COR-L47 (cell line): Measurements from ENCODE around the gene NPPC.
A peak's percentile ranks its signal among the peaks of the same experiment; 100 is the strongest.
"Not testable (repeated sequence)": the region's sequence is repeated elsewhere in the genome, so short reads cannot be mapped to it uniquely, and the experiment has no call there.

Experiments
- DNase-seq: peaks from one replicate; lab custom pipeline; 2025; lab: John Stamatoyannopoulos, UW

NPPC gene, protein sequence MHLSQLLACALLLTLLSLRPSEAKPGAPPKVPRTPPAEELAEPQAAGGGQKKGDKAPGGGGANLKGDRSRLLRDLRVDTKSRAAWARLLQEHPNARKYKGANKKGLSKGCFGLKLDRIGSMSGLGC

GRCh38 chr2:231926180-231926741, at the start of gene NPPC:
Gene NPPC (minus strand): TSS chr2:231926396. CDS start chr2:231926249, 147 bp downstream.
- DNase-seq = peak; percentile 55

- DNase-seq = no peak
Measured at GRCh38 chr2:231975001-231975400, 48.8 kb upstream of the NPPC start.

- DNase-seq = no peak
Measured at GRCh38 chr2:231970461-231970860, 44.3 kb upstream of the NPPC start.

DNA sequence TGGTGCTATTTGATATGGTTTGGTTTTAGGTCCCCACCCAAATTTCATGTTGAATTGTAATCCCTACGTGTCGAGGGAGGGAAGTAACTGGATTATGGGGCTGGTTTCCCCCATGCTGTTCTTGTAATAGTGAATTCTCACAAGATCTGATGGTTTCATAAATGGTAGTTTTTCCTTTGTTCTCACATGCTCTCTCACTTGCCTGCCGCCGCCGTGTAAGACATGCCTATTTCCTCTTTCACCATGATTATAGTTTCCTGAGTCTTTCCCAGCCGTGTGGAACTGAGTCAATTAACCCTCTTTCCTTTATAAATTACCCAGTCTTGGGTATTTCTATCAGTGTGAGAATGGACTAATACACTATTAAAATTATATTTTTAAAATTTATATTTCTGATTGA, 42.6 kb upstream of the NPPC start:
- DNase-seq = no peak

DNA sequence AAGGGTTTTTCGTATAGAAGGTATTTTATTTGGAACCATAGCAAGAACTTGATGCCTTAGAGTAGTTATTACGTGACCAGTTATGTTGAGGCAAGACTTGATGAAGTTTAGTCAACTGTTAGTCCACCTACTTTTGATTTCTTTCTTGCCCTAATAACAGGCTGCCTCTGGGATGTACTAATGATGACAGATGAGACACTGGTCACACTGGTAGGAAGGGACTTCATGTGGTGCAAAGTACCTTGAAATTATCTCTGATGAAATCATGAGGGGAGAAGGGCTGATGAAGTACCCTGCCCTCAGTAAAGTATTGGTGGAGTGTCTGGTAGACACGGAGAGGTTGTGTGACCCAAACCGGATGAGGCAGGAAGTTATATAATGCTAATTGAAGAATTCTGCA, 40.7 kb upstream of the NPPC start:
- no peak for DNase-seq

- no peak for DNase-seq
Measured at GRCh38 chr2:231965102-231965501, 38.9 kb upstream of the NPPC start.

DNA sequence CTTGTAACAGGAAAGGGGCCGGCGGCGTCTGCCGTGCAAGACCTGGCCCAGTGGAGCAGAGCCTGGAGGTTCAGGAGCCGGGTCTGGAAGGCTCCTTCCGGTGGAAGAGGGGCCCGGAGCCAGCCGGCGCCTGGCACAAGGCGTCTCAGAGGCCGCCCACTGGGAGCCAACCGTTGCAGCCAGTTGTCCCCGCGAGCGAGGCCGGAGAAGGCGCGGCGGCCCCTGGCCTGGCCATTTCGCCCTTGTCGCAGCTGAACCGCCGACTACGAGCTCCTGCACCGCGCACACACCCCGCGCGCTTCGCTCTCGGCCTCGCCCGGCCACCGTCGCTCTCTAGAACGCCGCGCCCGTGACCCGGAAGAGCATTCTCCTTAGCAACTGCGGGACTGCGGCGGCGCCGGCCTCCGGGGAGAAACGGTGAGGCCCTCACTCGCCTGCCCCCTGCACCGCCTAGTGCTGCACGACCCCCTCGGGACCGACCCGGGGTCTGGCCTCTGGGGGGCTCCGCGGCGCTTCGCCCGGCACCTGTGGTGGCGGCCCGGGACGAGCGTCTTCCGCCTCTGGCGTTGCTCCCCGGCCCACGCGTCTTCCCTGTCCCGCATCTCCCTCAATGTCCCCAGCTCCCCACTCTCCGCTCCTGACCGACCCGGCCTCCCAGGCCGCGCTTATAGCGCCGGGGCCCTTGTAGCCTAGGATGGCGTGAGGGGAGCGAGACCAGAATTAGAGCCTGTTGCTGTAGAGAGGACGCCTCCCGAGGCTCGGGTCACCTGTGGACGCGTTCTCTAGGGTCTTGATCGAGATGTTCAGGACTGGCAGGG, 35.4 kb upstream of the NPPC start, which contains the start of gene DIS3L2:
DIS3L2 (plus strand) TSS at position 365 of the 818 bp plus-strand sequence. CDS start 53,215 bp downstream, outside the sequence.
- DNase-seq = peak; percentile 61

DNA sequence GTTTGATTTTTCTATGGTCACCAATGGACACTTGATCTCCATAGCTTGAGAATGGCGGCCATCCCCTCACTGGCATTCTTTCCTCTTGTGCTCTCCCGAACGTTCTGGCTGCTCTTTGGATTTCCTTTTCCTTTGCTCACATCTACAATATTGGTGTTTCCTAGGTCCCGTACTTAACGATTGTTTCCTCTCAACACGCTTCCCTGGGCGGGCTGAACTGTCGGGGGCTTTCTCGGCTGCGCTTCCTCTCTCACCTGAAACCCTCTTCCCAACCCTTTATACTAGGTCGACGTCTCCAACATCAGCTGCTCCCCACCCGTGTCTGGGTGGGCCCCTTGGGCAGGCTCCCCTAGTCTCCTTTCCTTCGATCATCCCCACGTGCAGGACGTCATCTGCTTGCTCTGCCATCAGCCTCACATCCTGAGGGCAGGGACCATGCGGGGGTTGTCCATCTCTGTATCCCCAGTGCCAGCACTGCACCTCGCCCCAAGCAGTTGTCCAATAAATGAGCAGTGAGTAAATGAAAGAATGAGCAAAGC, 34.7 kb upstream of the NPPC start:
- no peak for DNase-seq

- DNase-seq = no peak
Measured at GRCh38 chr2:231957913-231958763, 31.9 kb upstream of the NPPC start.

GRCh38 chr2:231955758-231956472, 29.7 kb upstream of the NPPC start:
- DNase-seq = no peak

DNA sequence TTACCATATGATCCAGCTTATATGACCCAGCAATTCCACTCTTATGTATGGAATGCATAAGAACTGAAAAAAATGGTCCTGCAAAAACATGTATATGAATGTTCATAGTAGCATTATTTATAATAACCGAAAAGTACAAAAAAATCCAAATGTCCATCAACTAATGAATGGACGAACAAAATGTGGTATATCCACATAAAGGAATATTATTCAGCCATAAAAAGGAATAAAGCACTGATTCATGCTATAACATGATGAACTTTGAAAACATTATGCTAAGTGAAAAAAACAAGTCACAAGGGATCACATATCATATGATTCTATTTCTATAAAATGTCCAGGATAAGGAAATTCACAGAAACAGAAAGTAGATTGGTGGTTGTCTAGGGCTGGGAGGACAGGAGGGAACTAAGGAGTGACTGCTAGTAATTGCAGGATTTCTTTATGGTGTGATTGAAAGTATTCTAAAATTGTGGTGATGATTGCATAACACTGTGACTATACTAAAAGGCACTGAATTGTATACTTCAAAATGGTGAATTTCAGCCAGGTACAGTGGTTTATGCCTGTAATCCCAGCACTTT, 25.3 kb upstream of the NPPC start:
- DNase-seq = no peak

DNA sequence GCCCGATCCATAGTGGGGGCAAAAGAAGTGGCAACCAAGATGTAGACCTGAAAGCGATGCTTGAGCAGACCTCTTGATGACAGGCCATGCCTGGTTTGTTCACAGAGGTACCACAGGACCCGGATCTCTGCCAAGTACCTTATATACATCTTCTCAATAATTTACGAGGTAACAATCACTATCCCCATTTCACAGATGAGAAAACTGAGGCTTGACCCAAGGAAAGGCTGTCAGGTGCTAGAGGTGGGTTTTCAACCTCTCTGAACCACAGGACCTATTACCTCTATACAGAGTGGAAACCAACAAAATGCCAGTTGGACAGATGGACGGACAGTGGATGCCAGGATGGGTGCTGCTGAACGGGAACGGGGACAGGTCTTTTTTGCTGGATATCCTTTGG, 21.5 kb upstream of the NPPC start:
- no peak for DNase-seq

DNA sequence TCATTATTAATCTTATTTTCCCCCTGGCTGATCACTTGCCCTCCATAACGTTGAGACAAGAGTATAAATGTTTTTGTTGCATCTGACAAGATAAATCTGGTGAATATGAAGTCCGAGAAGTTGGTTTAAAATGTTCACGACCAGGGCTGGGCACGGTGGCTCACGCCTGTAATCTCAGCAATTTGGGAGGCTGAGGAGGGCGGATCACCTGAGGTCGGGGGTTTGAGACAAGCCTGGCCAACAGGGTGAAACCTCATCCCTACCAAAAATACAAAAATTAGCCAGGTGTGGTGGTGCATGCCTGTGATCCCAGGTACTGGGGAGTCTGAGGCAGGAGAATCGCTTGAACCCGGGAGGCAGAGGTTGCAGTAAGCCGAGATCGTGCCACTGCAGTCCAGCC, 20.9 kb upstream of the NPPC start:
- not testable (repeated sequence) for DNase-seq

GRCh38 chr2:231946241-231946814, 20.1 kb upstream of the NPPC start:
- no peak for DNase-seq

GRCh38 chr2:231942180-231942579, 16.0 kb upstream of the NPPC start:
- DNase-seq = no peak

GRCh38 chr2:231941673-231942072, 15.5 kb upstream of the NPPC start:
- DNase-seq = no peak

DNA sequence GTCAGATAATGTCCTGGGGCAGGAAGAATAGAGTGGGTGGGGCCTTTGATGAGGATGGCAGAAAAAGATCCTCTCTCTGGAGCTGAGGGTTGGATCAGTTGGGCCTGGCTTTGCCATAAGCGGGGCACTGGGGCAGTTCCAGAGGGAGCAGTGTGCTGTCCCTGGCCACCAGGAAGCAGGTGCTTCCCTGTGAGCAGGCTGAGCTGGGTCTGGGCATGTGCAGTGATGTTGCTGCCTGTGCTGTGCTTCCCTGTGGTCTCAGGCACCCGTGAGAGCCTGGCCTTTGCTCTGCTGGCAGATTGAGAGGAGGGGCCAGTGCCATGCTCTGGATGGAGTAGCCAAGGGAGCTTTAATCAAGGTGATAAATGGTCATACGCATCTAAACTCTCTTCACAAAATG, 14.6 kb upstream of the NPPC start:
- DNase-seq = no peak

- no peak for DNase-seq
Measured at GRCh38 chr2:231939022-231939421, 12.8 kb upstream of the NPPC start.

DNA sequence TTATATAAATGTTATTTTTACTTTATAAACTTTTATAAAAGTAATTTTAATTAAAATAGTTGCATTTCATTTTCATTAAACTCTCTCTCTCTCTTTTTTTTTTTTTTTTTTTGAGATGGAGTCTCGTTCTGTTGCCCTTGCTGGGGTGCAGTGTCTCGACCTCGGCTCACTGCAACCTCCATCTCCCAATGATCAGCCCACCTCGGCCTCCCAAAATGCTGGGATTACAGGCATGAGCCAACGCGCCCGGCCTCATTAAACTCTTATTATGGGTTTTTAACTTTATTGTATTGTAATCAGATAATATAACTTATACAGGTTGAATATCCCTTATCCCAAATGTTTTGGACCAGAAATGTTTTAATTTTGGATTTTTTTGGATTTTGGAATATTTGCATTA, 10.9 kb upstream of the NPPC start:
- DNase-seq = no peak

DNA sequence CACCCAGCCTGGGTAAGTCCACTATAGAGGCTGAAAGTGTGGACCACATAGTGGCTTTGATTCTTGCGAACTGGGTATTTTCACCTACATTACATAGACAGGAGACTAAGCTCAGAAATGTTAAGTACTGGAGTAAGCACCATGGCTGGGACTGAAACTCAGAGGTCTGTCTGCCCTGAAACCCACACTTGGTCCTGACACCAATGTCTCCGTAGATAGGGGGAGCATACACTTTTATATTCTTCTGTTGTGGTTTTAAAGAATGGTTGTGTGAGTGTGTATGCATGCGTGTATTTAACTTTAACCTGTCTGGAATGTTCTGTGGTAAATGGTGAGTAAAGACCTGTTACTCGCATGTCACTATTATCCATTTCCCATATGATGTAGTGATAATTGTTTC, 10.3 kb upstream of the NPPC start:
- DNase-seq = no peak

- DNase-seq = no peak
Measured at GRCh38 chr2:231935815-231936214, 9.6 kb upstream of the NPPC start.
